Erythroblast (primary cell): ENCODE results near the gene CCL19.

ENCODE experiments used
- GATA1 ChIP-seq: IDR thresholded peaks from 2 replicates; pipeline ENCODE4 v1.6.1; 2011; ENCODE audit warnings: low read depth, mild to moderate bottlenecking, control low read depth, low read length, moderate library complexity
- POLR2A ChIP-seq: IDR thresholded peaks from 2 replicates; pipeline ENCODE4 v1.6.1; 2011; ENCODE audit warnings: mild to moderate bottlenecking, low read length

DNA sequence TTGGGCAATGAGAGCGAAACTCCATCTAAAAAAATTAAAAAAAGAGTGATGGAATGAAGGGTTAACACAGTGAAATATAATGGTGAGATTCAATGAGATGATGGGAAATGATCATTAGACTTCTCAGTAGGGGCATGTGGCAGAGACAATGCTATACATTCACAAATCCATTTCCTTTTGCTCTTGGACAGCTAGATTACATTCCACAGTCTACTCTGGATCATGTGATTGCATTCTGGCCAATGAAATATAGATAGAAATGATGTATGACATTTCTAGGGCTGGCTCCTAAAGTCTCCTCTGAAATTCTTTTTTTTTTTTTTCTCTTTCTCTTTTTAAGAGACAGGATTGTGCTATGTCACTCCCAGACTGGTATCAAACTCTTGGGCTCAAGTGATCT, 48.4 kb downstream of the CCL19 start:
- TF ChIP-seq POLR2A, result no peak
- TF ChIP-seq GATA1, result no peak
